HG02642 (cell line): ENCODE results near the gene FCN3.

Source experiments
- ATAC-seq: cut with Tn5 transposase; IDR thresholded peaks from one replicate; pipeline ENCODE4 v1.9.1; 2021; ENCODE audit warnings: mild to moderate bottlenecking; ENCODE audit not compliant: unreplicated experiment, poor library complexity

The FCN3 gene

GRCh38 chr1:27345272-27345671, 29.4 kb downstream of the FCN3 start:
- no peak for ATAC-seq

GRCh38 chr1:27343639-27344025, 31.0 kb downstream of the FCN3 start:
- ATAC-seq, result no peak

- peak; percentile 35 for ATAC-seq
Observed at GRCh38 chr1:27342778-27343638, 31.6 kb downstream of the FCN3 start.

- ATAC-seq, result peak; percentile 13
Observed at GRCh38 chr1:27342391-27342777, 32.2 kb downstream of the FCN3 start.

- ATAC-seq, result peak; percentile 60
Observed at GRCh38 chr1:27341525-27342252, 32.9 kb downstream of the FCN3 start, which contains the start of gene SYTL1. Gene SYTL1, plus strand, starts transcription at chr1:27342022. Its CDS starts 3,313 bp downstream, at chr1:27345335.

GRCh38 chr1:27339213-27339612, 35.4 kb downstream of the FCN3 start:
- ATAC-seq, result no peak

- ATAC-seq, result no peak
Observed at GRCh38 chr1:27338751-27339150, 35.9 kb downstream of the FCN3 start.

GRCh38 chr1:27336756-27337155, 37.9 kb downstream of the FCN3 start:
- no peak for ATAC-seq

- ATAC-seq, result no peak
Observed at GRCh38 chr1:27335506-27336422, 38.9 kb downstream of the FCN3 start.

GRCh38 chr1:27333717-27334279, 40.8 kb downstream of the FCN3 start:
- no peak for ATAC-seq

GRCh38 chr1:27332536-27333281, 41.9 kb downstream of the FCN3 start:
- no peak for ATAC-seq

GRCh38 chr1:27331922-27332321, 42.7 kb downstream of the FCN3 start:
- no peak for ATAC-seq

- ATAC-seq, result no peak
Observed at GRCh38 chr1:27331426-27331825, 43.2 kb downstream of the FCN3 start.

- no peak for ATAC-seq
Observed at GRCh38 chr1:27330786-27331185, 43.8 kb downstream of the FCN3 start.

- no peak for ATAC-seq
Observed at GRCh38 chr1:27327964-27328363, 46.7 kb downstream of the FCN3 start.

- no peak for ATAC-seq
Observed at GRCh38 chr1:27325286-27325685, 49.3 kb downstream of the FCN3 start.

- ATAC-seq, result no peak
Observed at GRCh38 chr1:27322569-27323240, 51.9 kb downstream of the FCN3 start.

GRCh38 chr1:27321813-27322568, 52.6 kb downstream of the FCN3 start, which contains the start of gene TMEM222:
Gene TMEM222, plus strand, starts transcription at chr1:27322163. Its CDS starts 35 bp downstream, at chr1:27322198.
- ATAC-seq, result peak; percentile 96
